ENCODE results near the gene TBC1D10A. TPM values are rescaled to one million over a fixed set of nuclear protein-coding genes. Genes with fewer than 3 reads are reported as not detected.

Gene TBC1D10A
- total RNA-seq, 1 donor from 2014 or later, result 51.3 TPM

DNA sequence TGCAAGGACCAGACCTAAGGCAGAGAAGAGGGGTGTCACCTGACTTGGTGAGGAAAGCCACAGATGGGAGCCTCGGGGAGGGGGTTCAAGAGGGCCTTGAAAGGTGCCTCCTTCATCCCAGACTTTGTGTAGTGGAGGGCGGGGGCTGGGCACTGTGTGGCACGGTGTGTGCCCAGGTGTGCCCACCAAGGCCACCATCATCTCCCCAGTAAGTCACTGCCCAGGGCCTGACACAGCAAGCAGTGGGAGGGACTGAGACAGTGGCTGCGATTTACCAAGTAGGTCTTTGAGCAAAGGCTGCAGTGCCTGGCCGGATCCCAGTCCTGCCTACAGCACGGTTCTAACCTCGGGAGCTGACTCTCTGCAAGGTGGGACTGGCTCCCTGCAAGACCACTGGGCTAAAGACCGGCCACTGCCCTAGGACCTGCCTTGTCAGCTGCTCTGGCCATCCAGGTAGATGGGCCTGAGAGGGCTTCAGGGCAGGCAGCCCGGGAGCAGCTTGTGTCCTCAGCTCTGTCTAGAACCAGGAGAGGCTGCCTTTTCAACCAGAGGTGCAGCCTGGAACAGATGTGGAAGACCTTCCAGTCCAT lies 61.5 kb downstream of the TBC1D10A start:
- no peak for DNase-seq (ENCODE audit: extremely low spot score in 2 of 2)
- Histone ChIP-seq H3K27me3 (no peaks in the 10 kb centered on the region), H3K27ac (no peak overlapping the region), H3K9me3 (no peaks in the 10 kb centered on the region), H3K4me1 (peaks cover 23% of the 10 kb centered on the region), H3K4me3 (no peak overlapping the region), H3K36me3 (no peaks in the 10 kb centered on the region)
- intact Hi-C loops (cut with DNase I), result no loop called here
- TF ChIP-seq POLR2AphosphoS5 (IDR thresholded peaks at IDR 0.05; ENCODE audit: insufficient read depth in 1 of 2, low read depth in 1 of 2) (no peak), POLR2A (IDR thresholded peaks at IDR 0.05) (no peak)
- TF ChIP-seq, protein P1, sequence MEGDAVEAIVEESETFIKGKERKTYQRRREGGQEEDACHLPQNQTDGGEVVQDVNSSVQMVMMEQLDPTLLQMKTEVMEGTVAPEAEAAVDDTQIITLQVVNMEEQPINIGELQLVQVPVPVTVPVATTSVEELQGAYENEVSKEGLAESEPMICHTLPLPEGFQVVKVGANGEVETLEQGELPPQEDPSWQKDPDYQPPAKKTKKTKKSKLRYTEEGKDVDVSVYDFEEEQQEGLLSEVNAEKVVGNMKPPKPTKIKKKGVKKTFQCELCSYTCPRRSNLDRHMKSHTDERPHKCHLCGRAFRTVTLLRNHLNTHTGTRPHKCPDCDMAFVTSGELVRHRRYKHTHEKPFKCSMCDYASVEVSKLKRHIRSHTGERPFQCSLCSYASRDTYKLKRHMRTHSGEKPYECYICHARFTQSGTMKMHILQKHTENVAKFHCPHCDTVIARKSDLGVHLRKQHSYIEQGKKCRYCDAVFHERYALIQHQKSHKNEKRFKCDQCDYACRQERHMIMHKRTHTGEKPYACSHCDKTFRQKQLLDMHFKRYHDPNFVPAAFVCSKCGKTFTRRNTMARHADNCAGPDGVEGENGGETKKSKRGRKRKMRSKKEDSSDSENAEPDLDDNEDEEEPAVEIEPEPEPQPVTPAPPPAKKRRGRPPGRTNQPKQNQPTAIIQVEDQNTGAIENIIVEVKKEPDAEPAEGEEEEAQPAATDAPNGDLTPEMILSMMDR (IDR thresholded peaks at IDR 0.05), result no peak

GRCh38 chr22:30263883-30264282 lies 62.9 kb downstream of the TBC1D10A start:
- intact Hi-C loops (cut with DNase I), result loop anchor here (5.0 kb wide), 2 partner anchors 123 to 152 kb away; partner anchors contain the start of gene RNF215
- no peak for DNase-seq (ENCODE audit: extremely low spot score in 2 of 2)
- no peak overlapping the region for H3K4me3 ChIP-seq
- H3K36me3 ChIP-seq, result no peaks in the 10 kb centered on the region
- no peak overlapping the region for H3K27ac ChIP-seq
- peaks cover 23% of the 10 kb centered on the region for H3K4me1 ChIP-seq
- TF ChIP-seq, protein P1 (IDR thresholded peaks at IDR 0.05), result no peak
- TF ChIP-seq POLR2A (IDR thresholded peaks at IDR 0.05) (no peak), POLR2AphosphoS5 (IDR thresholded peaks at IDR 0.05; ENCODE audit: insufficient read depth in 1 of 2, low read depth in 1 of 2) (no peak)
- no peaks in the 10 kb centered on the region for H3K27me3 ChIP-seq
- H3K9me3 ChIP-seq, result no peaks in the 10 kb centered on the region

DNA sequence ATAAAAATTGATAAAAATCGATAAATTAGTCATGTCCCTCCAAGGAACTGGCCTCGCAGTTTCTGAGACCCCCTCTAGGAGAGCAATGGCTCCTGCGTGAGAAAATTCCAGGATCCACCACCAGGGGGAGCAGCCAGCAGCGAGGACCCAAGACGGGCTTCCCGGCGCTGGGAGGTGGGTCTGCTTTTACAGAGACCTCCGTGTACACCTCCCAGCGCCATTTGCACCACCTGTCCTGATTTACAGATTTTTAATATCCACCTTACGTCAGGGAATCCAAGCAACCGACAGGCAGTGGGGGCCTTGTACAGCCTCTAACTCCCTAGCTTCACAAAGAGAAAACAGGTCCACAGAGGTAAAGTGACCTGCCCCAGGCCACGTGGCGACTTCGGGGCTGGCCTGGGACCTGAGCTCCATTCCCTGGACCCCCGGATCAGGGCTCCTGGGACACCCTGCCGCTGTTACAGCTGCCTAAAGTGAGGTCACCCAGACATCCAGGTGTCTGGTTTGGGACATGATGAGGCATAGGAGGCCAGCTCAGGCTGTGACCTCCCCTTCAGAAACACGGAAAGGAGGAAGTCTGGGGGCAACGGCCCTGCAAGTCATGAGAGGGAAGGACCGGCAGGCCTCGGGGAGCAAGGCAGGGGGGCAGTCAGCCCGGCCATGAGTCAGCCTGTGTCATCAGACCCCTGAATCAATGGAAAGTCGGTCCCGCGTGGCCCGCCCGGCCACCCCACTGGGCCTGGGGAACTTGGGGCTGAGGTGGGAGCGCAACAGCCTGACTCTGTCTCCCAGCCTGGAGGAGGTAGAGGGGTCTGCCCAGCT lies 63.6 kb downstream of the TBC1D10A start:
- no peak for DNase-seq (ENCODE audit: extremely low spot score in 2 of 2)
- H3K27ac ChIP-seq, result peak overlapping the region; percentile 17
- TF ChIP-seq POLR2AphosphoS5 (IDR thresholded peaks at IDR 0.05; ENCODE audit: insufficient read depth in 1 of 2, low read depth in 1 of 2), result peak in 1 of 2 donors; percentile 20
- no peak for TF ChIP-seq POLR2A (IDR thresholded peaks at IDR 0.05)
- TF ChIP-seq, protein P1 (IDR thresholded peaks at IDR 0.05), result peak; percentile 98 to 99 (median 98)
- H3K4me1 ChIP-seq, result peaks cover 23% of the 10 kb centered on the region
- H3K9me3 ChIP-seq, result no peaks in the 10 kb centered on the region
- intact Hi-C loops (cut with DNase I), result loop anchor here (5.0 kb wide), 2 partner anchors 124 to 151 kb away; partner anchors contain the start of gene RNF215
- H3K4me3 ChIP-seq, result no peak overlapping the region
- H3K36me3 ChIP-seq, result no peaks in the 10 kb centered on the region
- no peaks in the 10 kb centered on the region for H3K27me3 ChIP-seq

- Histone ChIP-seq H3K27ac (no peak overlapping the region), H3K36me3 (no peaks in the 10 kb centered on the region), H3K9me3 (no peaks in the 10 kb centered on the region), H3K4me3 (no peak overlapping the region), H3K4me1 (peaks cover 23% of the 10 kb centered on the region), H3K27me3 (no peaks in the 10 kb centered on the region)
- intact Hi-C loops (cut with DNase I), result loop anchor here (5.0 kb wide), 2 partner anchors 125 to 150 kb away; partner anchors contain the start of gene RNF215
- TF ChIP-seq POLR2AphosphoS5 (IDR thresholded peaks at IDR 0.05; ENCODE audit: insufficient read depth in 1 of 2, low read depth in 1 of 2) (no peak), POLR2A (IDR thresholded peaks at IDR 0.05) (no peak)
- TF ChIP-seq, protein P1 (IDR thresholded peaks at IDR 0.05), result no peak
- DNase-seq (ENCODE audit: extremely low spot score in 2 of 2), result no peak
Measured at GRCh38 chr22:30262112-30262511, 64.6 kb downstream of the TBC1D10A start.
